CD14-positive monocyte (primary cell): ENCODE data around the gene RANBP10. TPM values are rescaled to one million over a fixed set of nuclear protein-coding genes. Genes with fewer than 3 reads are reported as not detected.
A peak's percentile ranks its signal among the peaks of the same experiment; 100 is the strongest.

Experiments
- DNase-seq, 3 donors: peaks; one replicate each; pipeline ENCODE4 v3.0.0-alpha.2; 2011 to 2022
- H2AFZ ChIP-seq: 2 replicates; pipeline ENCODE4 v1.6.0; 2012; ENCODE audit warnings: mild to moderate bottlenecking, low read depth, low read length, inconsistent platforms; ENCODE audit not compliant: insufficient read depth, poor library complexity, severe bottlenecking
- H3K27ac ChIP-seq, 2 donors: 1 replicate in 1 of 2; 2 replicates in 1 of 2; pipeline ENCODE4 v1.5.1; 2012 to 2013; ENCODE audit warnings: low read length in 2 of 2, control low read depth in 1 of 2, inconsistent platforms in 1 of 2, low read depth in 1 of 2, mild to moderate bottlenecking in 1 of 2
- H3K27me3 ChIP-seq, 2 donors: one replicate each; pipeline versions ENCODE4 v1.6.0 to v1.6.1; 2011 to 2013; ENCODE audit warnings: low read length in 2 of 2; ENCODE audit not compliant: control insufficient read depth in 2 of 2, insufficient read depth in 2 of 2
- H3K36me3 ChIP-seq, 2 donors: replicated peaks in 1 of 2; 1 replicate in 1 of 2; 2 replicates in 1 of 2; pipeline versions ENCODE4 v1.5.1 to v1.6.1; 2012 to 2013; ENCODE audit warnings: low read length in 2 of 2, control low read depth in 1 of 2, inconsistent platforms in 1 of 2, mild to moderate bottlenecking in 1 of 2; ENCODE audit not compliant: insufficient read depth in 2 of 2, control insufficient read depth in 1 of 2
- H3K4me1 ChIP-seq, 2 donors: 1 replicate in 1 of 2; 2 replicates in 1 of 2; pipeline versions ENCODE4 v1.5.1 to v1.6.1; 2012 to 2013; ENCODE audit warnings: low read length in 2 of 2, control low read depth in 1 of 2, inconsistent platforms in 1 of 2, mild to moderate bottlenecking in 1 of 2, moderate library complexity in 1 of 2; ENCODE audit not compliant: insufficient read depth in 2 of 2, control insufficient read depth in 1 of 2
- H3K4me2 ChIP-seq: replicated peaks from 2 replicates; pipeline ENCODE3; 2012; ENCODE audit warnings: low read length, moderate library complexity, mild to moderate bottlenecking; ENCODE audit not compliant: poor library complexity, severe bottlenecking; ENCODE audit errors: extremely low read depth
- H3K4me3 ChIP-seq, 3 experiments: fragments of 200-600 bp in 1 of 3; sonication (generic) in 1 of 3; replicated peaks in 1 of 3; 1 replicate in 2 of 3; 2 replicates in 1 of 3; pipeline ENCODE4 v1.5.1; 2011 to 2013; ENCODE audit warnings: low read length in 3 of 3, mild to moderate bottlenecking in 3 of 3, control low read depth in 2 of 3, low read depth in 2 of 3, inconsistent platforms in 1 of 3, moderate library complexity in 1 of 3
- H3K79me2 ChIP-seq: 2 replicates; pipeline ENCODE4 v1.6.0; 2012; ENCODE audit warnings: mild to moderate bottlenecking, control low read depth, inconsistent platforms, low read length, moderate library complexity; ENCODE audit not compliant: insufficient read depth
- H3K9ac ChIP-seq: 2 replicates; pipeline ENCODE4 v1.6.0; 2017; ENCODE audit warnings: low read length, mild to moderate bottlenecking; ENCODE audit not compliant: insufficient read depth, poor library complexity, severe bottlenecking
- H3K9me3 ChIP-seq, 2 donors: replicated peaks in 1 of 2; 1 replicate in 1 of 2; 2 replicates in 1 of 2; pipeline versions ENCODE4 v1.5.1 to v1.6.1; 2012 to 2013; ENCODE audit warnings: low read length in 2 of 2, control low read depth in 1 of 2; ENCODE audit not compliant: control insufficient read depth in 1 of 2, insufficient read depth in 1 of 2
- H4K20me1 ChIP-seq: 2 replicates; pipeline ENCODE4 v1.6.0; 2012; ENCODE audit warnings: mild to moderate bottlenecking, low read length, control low read depth, moderate library complexity; ENCODE audit not compliant: insufficient read depth
- H3K27ac Mint-ChIP-seq, 7 donors: one replicate each; pipeline ENCODE4 v1.8.0; 2020; ENCODE audit warnings: mild to moderate bottlenecking in 7 of 7, mixed read lengths in 7 of 7, moderate library complexity in 6 of 7, inconsistent platforms in 2 of 7
- H3K27me3 Mint-ChIP-seq, 3 donors: one replicate each; pipeline ENCODE4 v1.8.0; 2021 to 2022; ENCODE audit warnings: low read depth in 3 of 3, mild to moderate bottlenecking in 3 of 3, mixed read lengths in 3 of 3, moderate library complexity in 3 of 3, inconsistent platforms in 1 of 3
- H3K36me3 Mint-ChIP-seq, 2 donors: one replicate each; pipeline ENCODE4 v1.8.0; 2020; ENCODE audit warnings: mixed read lengths in 2 of 2, inconsistent platforms in 1 of 2, mild to moderate bottlenecking in 1 of 2
- H3K4me1 Mint-ChIP-seq: one replicate; pipeline ENCODE4 v1.8.0; 2020; ENCODE audit warnings: mild to moderate bottlenecking, mixed read lengths
- H3K4me3 Mint-ChIP-seq, 2 donors: one replicate each; pipeline ENCODE4 v1.8.0; 2020; ENCODE audit warnings: mild to moderate bottlenecking in 2 of 2, mixed read lengths in 2 of 2, moderate library complexity in 1 of 2
- H3K9me3 Mint-ChIP-seq, 7 donors: one replicate each; pipeline ENCODE4 v1.8.0; 2020 to 2022; ENCODE audit warnings: mixed read lengths in 7 of 7, mild to moderate bottlenecking in 6 of 7, moderate library complexity in 6 of 7, inconsistent platforms in 2 of 7
- CTCF ChIP-seq: fragments of 200-600 bp; IDR thresholded peaks from one replicate; pipeline ENCODE4 v1.8.0; 2022; ENCODE audit warnings: antibody characterized with exemption, mild to moderate bottlenecking
- WGBS: methylation state at CpG from one replicate; pipeline ENCODE4 v1.1.5; 2013; ENCODE audit warnings: missing lambda C conversion rate; ENCODE audit not compliant: insufficient coverage; 5-methylcytosine and 5-hydroxymethylcytosine counted together
- intact Hi-C, 2 donors: fragments of 100-400 bp; cut with micrococcal nuclease; formaldehyde crosslinking; loops; one replicate each; pipeline versions ENCODE4 v1.15.0 to v1.15.1; 2023
- polyA plus RNA-seq, 3 donors: library from polyadenylated mRNA; depleted of rRNA in 1 of 3; unstranded in 2 of 3; stranded (reverse) in 1 of 3; fragments of 300-500 nt in 2 of 3; fragments of >200 nt in 1 of 3; fragmentation: Illumina TruSeq in 2 of 3; gene quantifications; 1 replicate in 2 of 3; 2 replicates in 1 of 3; pipeline ENCODE4 v1.2.3, GENCODE V29; 2012 to 2021

RANBP10 gene
- polyA plus RNA-seq, 3 donors: 6.4 to 16.7 (median 6.6) TPM

GRCh38 chr16:67834242-67834614 is 27.9 kb upstream of the RANBP10 start:
- Mint-ChIP-seq H3K27me3 (peaks cover 1 to 5% (median 2%) of the 10 kb centered on the region in 3 donors), H3K27ac (no peak overlapping the region), H3K4me1 (peaks cover 10% of the 10 kb centered on the region), H3K9me3 (no peaks in the 10 kb centered on the region), H3K4me3 (no peak overlapping the region), H3K36me3 (peaks cover 23 to 30% of the 10 kb centered on the region in 2 donors)
- Histone ChIP-seq H3K36me3 (peaks cover 27 to 29% of the 10 kb centered on the region in 2 donors), H3K9ac (peak overlapping the region; percentile 81), H3K9me3 (no peaks in the 10 kb centered on the region), H4K20me1 (no peaks in the 10 kb centered on the region), H3K79me2 (peaks cover 18% of the 10 kb centered on the region), H2AFZ (peak overlapping the region; percentile 93), H3K4me2 (peak overlapping the region; percentile 93), H3K27ac (no peak overlapping the region), H3K27me3 (no peaks in the 10 kb centered on the region), H3K4me3 (peak overlapping the region in 1 of 3 experiments; percentile 88), H3K4me1 (peaks cover 13 to 20% of the 10 kb centered on the region in 2 donors)
- TF ChIP-seq CTCF: no peak
- no peak for DNase-seq
- WGBS: 89% methylated on average over 3 of the region's 10 CpGs
- intact Hi-C loops: loop anchor here in 1 of 2 donors (5.0 kb wide), 1 partner anchor 38 kb away; the partner anchor contains the start of gene EDC4

GRCh38 chr16:67833415-67834241 is 27.3 kb upstream of the RANBP10 start:
- H3K4me3 Mint-ChIP-seq: peak overlapping the region; percentile 82 to 87
- Histone ChIP-seq H3K79me2 (peaks cover 18% of the 10 kb centered on the region), H3K4me2 (peak overlapping the region; percentile 93), H3K9ac (peak overlapping the region; percentile 81), H3K4me3 (peak overlapping the region; percentile 69 to 88 (median 74)), H3K36me3 (peaks cover 33 to 35% of the 10 kb centered on the region in 2 donors), H2AFZ (peak overlapping the region; percentile 93), H3K27me3 (no peaks in the 10 kb centered on the region), H3K27ac (peak overlapping the region in 1 of 2 donors; percentile 70), H4K20me1 (no peaks in the 10 kb centered on the region), H3K4me1 (peaks cover 13 to 20% of the 10 kb centered on the region in 2 donors), H3K9me3 (no peaks in the 10 kb centered on the region)
- intact Hi-C loops: loop anchor here in 1 of 2 donors (1.0 to 5.0 kb wide), 2 partner anchors 13 to 39 kb away; partner anchors contain the start of genes EDC4 and NUTF2
- peaks cover 10% of the 10 kb centered on the region for H3K4me1 Mint-ChIP-seq
- peaks cover 1 to 5% (median 2%) of the 10 kb centered on the region in 3 donors for H3K27me3 Mint-ChIP-seq
- WGBS: under 1% methylated on average over 47 of the region's 49 CpGs
- peak overlapping the region in 6 of 7 donors; percentile 60 to 79 (median 68) for H3K27ac Mint-ChIP-seq
- no peaks in the 10 kb centered on the region for H3K9me3 Mint-ChIP-seq
- no peak for TF ChIP-seq CTCF
- peak; percentile 84 to 89 (median 86) for DNase-seq
- peaks cover 29 to 36% of the 10 kb centered on the region in 2 donors for H3K36me3 Mint-ChIP-seq
